Esophagus squamous epithelium (tissue), 5 donors: ENCODE results near the gene OLFML2A. TPM values are rescaled to one million over a fixed set of nuclear protein-coding genes. Genes with fewer than 3 reads are reported as not detected.

Experiments used
- DNase-seq: peaks from one replicate; lab custom pipeline; 2025; lab: John Stamatoyannopoulos, UW
- H3K27ac ChIP-seq, 4 donors: fragments of 200-600 bp; sonication (generic); one replicate each; pipeline ENCODE4 v1.5.1; 2016 to 2019; ENCODE audit warnings: mild to moderate bottlenecking in 1 of 4
- H3K27me3 ChIP-seq, 4 donors: fragments of 200-600 bp; sonication (generic); 1 replicate in 3 of 4; 2 replicates in 1 of 4; pipeline versions ENCODE4 v1.5.1 to v1.6.0; 2017 to 2021; ENCODE audit warnings: antibody characterized with exemption in 1 of 4
- H3K36me3 ChIP-seq, 3 donors: fragments of 200-600 bp; sonication (generic); one replicate each; pipeline ENCODE4 v1.5.1; 2016 to 2019
- H3K4me1 ChIP-seq, 3 donors: fragments of 200-600 bp; sonication (generic); one replicate each; pipeline ENCODE4 v1.5.1; 2017 to 2019
- H3K4me3 ChIP-seq, 4 donors: fragments of 200-600 bp; sonication (generic); 1 replicate in 3 of 4; 2 replicates in 1 of 4; pipeline ENCODE4 v1.5.1; 2016 to 2019; ENCODE audit warnings: mild to moderate bottlenecking in 2 of 4, moderate library complexity in 1 of 4
- H3K9me3 ChIP-seq, 3 donors: fragments of 200-600 bp; sonication (generic); one replicate each; pipeline ENCODE4 v1.5.1; 2016 to 2019
- POLR2A ChIP-seq, 4 donors: fragments of 450-650 bp; IDR thresholded peaks; one replicate each; pipeline ENCODE4 v1.6.1; 2017; ENCODE audit warnings: antibody characterized with exemption in 4 of 4, mild to moderate bottlenecking in 4 of 4, moderate library complexity in 3 of 4
- WGBS, 2 donors: methylation state at CpG; one replicate each; pipeline ENCODE4 v1.1.5; 2018; 5-methylcytosine and 5-hydroxymethylcytosine counted together
- intact Hi-C: fragments of 100-400 bp; cut with DNase I; formaldehyde crosslinking; loops from one replicate; pipeline ENCODE4 v1.15.0; 2022
- total RNA-seq, 4 donors: library from RNA; depleted of rRNA; stranded (reverse); fragments of >200 nt; gene quantifications; one replicate each; pipeline ENCODE4 v1.1.0, GENCODE V29; 2016
- TF ChIP-seq, protein P1 (sequence below), 6 experiments: fragments of 450-650 bp in 4 of 6; fragments of 200-600 bp in 2 of 6; sonication (generic) in 2 of 6; IDR thresholded peaks; one replicate each; pipeline ENCODE4 v1.5.1; 2016 to 2019; ENCODE audit warnings: antibody characterized with exemption in 6 of 6, mild to moderate bottlenecking in 4 of 6, moderate library complexity in 4 of 6
- donor health status: DM: yes; HTN: yes; CAD: no.

Gene OLFML2A
- total RNA-seq, 4 donors from 2014 or later, result 9.0 to 21.7 (median 13.6) TPM

DNA sequence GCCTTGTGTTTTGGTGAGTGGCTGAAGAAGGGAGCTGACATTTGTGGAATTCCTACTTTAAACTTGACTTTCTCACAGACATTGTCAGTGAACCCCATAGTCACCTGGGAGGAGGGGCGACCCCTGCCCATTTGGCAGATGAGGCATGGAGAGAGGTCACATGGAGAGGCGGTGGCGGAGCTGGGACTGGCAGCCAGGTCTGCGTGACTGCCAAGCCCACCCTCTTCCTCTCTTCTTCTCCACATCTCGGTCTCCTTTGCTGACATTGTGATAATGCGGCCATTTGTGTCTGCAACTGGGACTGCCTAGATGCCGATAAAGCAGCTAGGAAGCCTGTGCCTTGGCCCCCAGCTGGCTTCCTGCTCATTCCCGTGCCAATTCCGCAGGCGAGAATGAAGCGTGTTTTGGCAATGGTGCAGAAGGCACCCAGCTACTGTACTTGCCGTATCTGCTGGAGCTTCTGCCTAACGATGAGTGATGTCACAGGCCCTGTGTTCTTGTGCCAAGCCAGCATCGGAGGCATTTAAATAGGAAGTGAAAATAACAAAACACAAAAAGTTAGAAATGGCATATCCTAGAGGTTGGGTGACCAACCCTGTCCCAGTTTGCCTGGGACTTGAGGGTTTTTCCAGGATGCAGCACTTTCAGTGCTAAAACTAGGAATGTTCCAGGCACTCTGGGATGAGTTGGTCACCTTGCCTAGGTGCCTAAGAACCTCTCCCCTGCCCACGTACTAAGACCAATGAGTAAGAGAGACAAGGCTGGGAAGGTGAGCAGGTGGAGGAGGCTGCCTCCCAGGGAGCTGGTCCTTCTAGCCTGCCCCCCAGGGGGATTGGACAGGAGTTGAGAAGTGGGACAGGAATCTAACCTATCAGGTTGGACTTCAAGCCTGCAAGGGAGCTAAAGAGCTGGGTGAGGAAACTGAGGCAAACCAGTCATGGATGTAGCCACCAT, 23.6 kb downstream of the OLFML2A start:
- DNase-seq, result no peak
- Histone ChIP-seq H3K9me3 (no peaks in the 10 kb centered on the region), H3K4me3 (no peak overlapping the region), H3K27ac (peak overlapping the region in 3 of 4 donors; percentile 24 to 53 (median 41)), H3K27me3 (no peaks in the 10 kb centered on the region), H3K4me1 (peaks cover 16 to 70% (median 32%) of the 10 kb centered on the region in 3 donors), H3K36me3 (peaks cover 0 to 17% (median 0%) of the 10 kb centered on the region in 3 donors)
- intact Hi-C loops, result no loop called here
- whole genome bisulfite sequencing, 2 donors, result 20 to 26% methylated on average over 8 to 15 of the region's 15 CpGs
- no peak for TF ChIP-seq POLR2A (IDR thresholded peaks at IDR 0.05)
- TF ChIP-seq, protein P1, sequence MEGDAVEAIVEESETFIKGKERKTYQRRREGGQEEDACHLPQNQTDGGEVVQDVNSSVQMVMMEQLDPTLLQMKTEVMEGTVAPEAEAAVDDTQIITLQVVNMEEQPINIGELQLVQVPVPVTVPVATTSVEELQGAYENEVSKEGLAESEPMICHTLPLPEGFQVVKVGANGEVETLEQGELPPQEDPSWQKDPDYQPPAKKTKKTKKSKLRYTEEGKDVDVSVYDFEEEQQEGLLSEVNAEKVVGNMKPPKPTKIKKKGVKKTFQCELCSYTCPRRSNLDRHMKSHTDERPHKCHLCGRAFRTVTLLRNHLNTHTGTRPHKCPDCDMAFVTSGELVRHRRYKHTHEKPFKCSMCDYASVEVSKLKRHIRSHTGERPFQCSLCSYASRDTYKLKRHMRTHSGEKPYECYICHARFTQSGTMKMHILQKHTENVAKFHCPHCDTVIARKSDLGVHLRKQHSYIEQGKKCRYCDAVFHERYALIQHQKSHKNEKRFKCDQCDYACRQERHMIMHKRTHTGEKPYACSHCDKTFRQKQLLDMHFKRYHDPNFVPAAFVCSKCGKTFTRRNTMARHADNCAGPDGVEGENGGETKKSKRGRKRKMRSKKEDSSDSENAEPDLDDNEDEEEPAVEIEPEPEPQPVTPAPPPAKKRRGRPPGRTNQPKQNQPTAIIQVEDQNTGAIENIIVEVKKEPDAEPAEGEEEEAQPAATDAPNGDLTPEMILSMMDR (IDR thresholded peaks at IDR 0.05), result no peak

DNA sequence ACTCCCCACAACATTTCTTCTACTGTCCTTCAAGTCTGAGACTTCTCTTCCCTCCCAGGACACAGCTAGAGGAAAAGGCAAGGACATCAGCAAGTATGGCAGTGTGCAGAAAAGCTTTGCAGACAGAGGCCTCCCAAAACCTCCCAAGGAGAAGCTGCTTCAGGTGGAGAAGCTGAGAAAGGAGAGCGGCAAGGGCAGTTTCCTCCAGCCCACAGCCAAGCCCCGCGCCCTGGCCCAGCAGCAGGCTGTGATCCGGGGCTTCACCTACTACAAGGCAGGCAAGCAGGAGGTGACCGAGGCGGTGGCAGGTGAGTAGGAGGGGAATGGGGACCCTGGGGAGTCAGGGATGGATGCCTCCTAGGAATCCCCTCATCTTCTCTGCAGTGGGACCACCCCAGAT, 24.4 kb downstream of the OLFML2A start:
- Histone ChIP-seq H3K36me3 (peaks cover 0 to 17% (median 0%) of the 10 kb centered on the region in 3 donors), H3K4me3 (no peak overlapping the region), H3K27ac (peak overlapping the region in 2 of 4 donors; percentile 24 to 53), H3K9me3 (no peaks in the 10 kb centered on the region), H3K27me3 (no peaks in the 10 kb centered on the region), H3K4me1 (peaks cover 16 to 63% (median 32%) of the 10 kb centered on the region in 3 donors)
- intact Hi-C loops, result no loop called here
- no peak for DNase-seq
- no peak for TF ChIP-seq POLR2A (IDR thresholded peaks at IDR 0.05)
- TF ChIP-seq, protein P1 (IDR thresholded peaks at IDR 0.05), result no peak
- whole genome bisulfite sequencing, 2 donors, result 100% methylated on average over 5 to 6 of the region's 6 CpGs

DNA sequence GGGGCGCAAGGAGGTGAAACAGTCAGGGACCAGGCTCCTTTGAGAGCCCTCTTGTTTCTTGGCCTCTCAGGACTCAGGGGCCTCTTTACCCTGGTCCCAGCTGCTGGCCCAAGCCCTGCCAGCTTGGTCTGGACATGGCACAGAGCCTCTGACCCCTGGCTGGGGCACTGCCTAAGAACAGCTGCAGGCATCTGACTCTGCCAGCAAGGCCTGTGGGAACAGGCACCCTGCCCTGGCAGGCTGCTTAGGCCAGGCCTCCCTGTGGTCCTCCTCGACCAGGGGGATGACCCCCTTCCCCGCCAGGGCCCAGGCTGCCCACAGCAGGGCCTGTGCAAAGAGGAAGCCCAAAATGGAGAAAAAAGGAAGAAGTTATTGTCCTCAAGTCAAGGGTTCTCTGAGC, 25.5 kb downstream of the OLFML2A start:
- 80% methylated on average over 1 of the region's 3 CpGs; no CpG with 5 or more reads in 1 of the 2 donors for WGBS, 2 donors
- no peak for DNase-seq
- Histone ChIP-seq H3K27ac (no peak overlapping the region), H3K4me1 (peaks cover 16 to 52% (median 32%) of the 10 kb centered on the region in 3 donors), H3K27me3 (no peaks in the 10 kb centered on the region), H3K9me3 (no peaks in the 10 kb centered on the region), H3K36me3 (peaks cover 0 to 17% (median 0%) of the 10 kb centered on the region in 3 donors), H3K4me3 (no peak overlapping the region)
- TF ChIP-seq, protein P1 (IDR thresholded peaks at IDR 0.05), result no peak
- TF ChIP-seq POLR2A (IDR thresholded peaks at IDR 0.05), result no peak
- intact Hi-C loops, result no loop called here

DNA sequence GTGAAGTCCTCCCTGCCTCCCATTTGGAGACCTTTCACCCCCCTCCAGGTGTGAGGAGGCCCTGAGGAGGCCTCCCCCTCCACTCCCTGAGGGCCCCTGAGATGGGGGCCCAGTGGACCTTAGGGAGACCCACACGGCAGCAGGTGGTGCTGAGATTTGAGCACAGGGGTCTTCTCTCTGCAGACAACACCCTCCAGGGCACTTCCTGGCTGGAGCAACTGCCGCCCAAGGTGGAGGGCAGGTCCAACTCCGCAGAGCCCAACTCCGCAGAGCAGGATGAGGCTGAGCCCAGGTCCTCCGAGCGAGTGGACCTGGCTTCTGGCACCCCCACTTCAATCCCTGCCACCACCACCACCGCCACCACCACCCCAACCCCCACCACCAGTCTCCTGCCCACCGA, 27.0 kb downstream of the OLFML2A start:
- H3K9me3 ChIP-seq, result no peaks in the 10 kb centered on the region
- 100% methylated on average over 5 of the region's 8 CpGs; no CpG with 5 or more reads in 1 of the 2 donors for WGBS, 2 donors
- H3K27me3 ChIP-seq, result no peaks in the 10 kb centered on the region
- no peak for DNase-seq
- H3K4me1 ChIP-seq, result peaks cover 16 to 37% (median 22%) of the 10 kb centered on the region in 3 donors
- no peak overlapping the region for H3K4me3 ChIP-seq
- intact Hi-C loops, result no loop called here
- no peak overlapping the region for H3K27ac ChIP-seq
- peaks cover 0 to 17% (median 0%) of the 10 kb centered on the region in 3 donors for H3K36me3 ChIP-seq
- TF ChIP-seq, protein P1 (IDR thresholded peaks at IDR 0.05), result no peak
- TF ChIP-seq POLR2A (IDR thresholded peaks at IDR 0.05), result no peak

DNA sequence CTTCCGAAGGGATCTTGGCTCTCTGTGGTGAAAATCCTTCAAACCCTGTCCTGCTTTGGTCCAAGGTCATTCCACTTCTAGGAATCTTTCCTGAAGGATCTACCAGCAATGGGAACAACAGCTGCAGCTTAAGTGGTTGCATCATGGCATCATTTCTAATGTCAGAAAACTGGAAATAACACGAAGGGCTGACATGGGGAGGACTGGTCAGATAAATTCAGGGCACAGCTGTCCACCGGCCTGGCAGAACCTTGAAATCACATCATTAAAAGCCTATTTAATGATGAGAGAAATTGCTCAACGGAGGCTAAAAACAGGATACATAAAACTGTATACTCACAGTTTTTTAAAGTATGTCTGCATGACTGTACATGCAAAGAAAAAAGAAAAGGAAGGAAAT, 28.3 kb downstream of the OLFML2A start:
- Histone ChIP-seq H3K27ac (no peak overlapping the region), H3K9me3 (no peaks in the 10 kb centered on the region), H3K36me3 (peaks cover 0 to 25% (median 0%) of the 10 kb centered on the region in 3 donors), H3K27me3 (no peaks in the 10 kb centered on the region), H3K4me3 (no peak overlapping the region), H3K4me1 (peaks cover 8 to 26% (median 9%) of the 10 kb centered on the region in 3 donors)
- no peak for DNase-seq
- intact Hi-C loops, result no loop called here
- TF ChIP-seq POLR2A (IDR thresholded peaks at IDR 0.05), result no peak
- TF ChIP-seq, protein P1 (IDR thresholded peaks at IDR 0.05), result no peak
- WGBS, 2 donors, result 49 to 54% methylated on average over 4 of the region's 4 CpGs
